ENCODE data around the gene APPL2. TPM values are rescaled to one million over a fixed set of nuclear protein-coding genes. Genes with fewer than 3 reads are reported as not detected.
A peak's percentile ranks its signal among the peaks of the same experiment; 100 is the strongest.
"Not testable (repeated sequence)": the region's sequence is repeated elsewhere in the genome, so short reads cannot be mapped to it uniquely, and the experiment has no call there.

The APPL2 gene
- total RNA-seq, 1 donor from 2014 or later, result 17.7 TPM

GRCh38 chr12:105253866-105254513 is 18.0 kb upstream of the APPL2 start:
- H3K36me3 ChIP-seq (ENCODE audit: insufficient read depth, low read length), result no peaks in the 10 kb centered on the region
- peak overlapping the region; percentile 97 for H3K27ac ChIP-seq (ENCODE audit: low read depth, low read length)
- peak overlapping the region; percentile 15 for H2AFZ ChIP-seq (ENCODE audit: low read depth, low read length)
- DNase-seq (ENCODE audit: low read depth) (peak; percentile 66), FAIRE-seq (peak; percentile 69)
- no peaks in the 10 kb centered on the region for H3K79me2 ChIP-seq (ENCODE audit: insufficient read depth, low read length)
- H3K4me2 ChIP-seq (ENCODE audit: low read length), result peak overlapping the region; percentile 79
- H3K4me3 ChIP-seq (ENCODE audit: insufficient read depth, low read depth, low read length), result peak overlapping the region; percentile 4
- H3K4me3 Mint-ChIP-seq (ENCODE audit: unreplicated experiment), result peak overlapping the region; percentile 6
- peaks cover 45% of the 10 kb centered on the region for H3K4me1 Mint-ChIP-seq (ENCODE audit: low read depth, unreplicated experiment)
- TF ChIP-seq CTCF (IDR thresholded peaks at IDR 0.05; ENCODE audit: insufficient read depth, low read depth, low read length) (no peak), EZH2 (IDR thresholded peaks at IDR 0.05; ENCODE audit: insufficient read depth, low read length) (no peak)
- peaks cover 47% of the 10 kb centered on the region for H3K4me1 ChIP-seq (ENCODE audit: insufficient read depth, low read length)
- H3K9me3 ChIP-seq (ENCODE audit: insufficient read depth, low read depth, low read length), result no peaks in the 10 kb centered on the region
- H3K9ac ChIP-seq (ENCODE audit: low read length), result peak overlapping the region; percentile 68
- H3K27ac Mint-ChIP-seq (ENCODE audit: unreplicated experiment), result peak overlapping the region; percentile 98
- H3K27me3 Mint-ChIP-seq (ENCODE audit: low read depth, unreplicated experiment), result no peaks in the 10 kb centered on the region
- no peaks in the 10 kb centered on the region for H3K36me3 Mint-ChIP-seq (ENCODE audit: low read depth, unreplicated experiment)
- H3K27me3 ChIP-seq (ENCODE audit: insufficient read depth, low read length), result no peaks in the 10 kb centered on the region
- peaks cover 2% of the 10 kb centered on the region for H3K9me3 Mint-ChIP-seq (ENCODE audit: unreplicated experiment)
- no peaks in the 10 kb centered on the region for H4K20me1 ChIP-seq (ENCODE audit: insufficient read depth, low read length)

GRCh38 chr12:105252901-105253300 is 16.9 kb upstream of the APPL2 start:
- H3K79me2 ChIP-seq (ENCODE audit: insufficient read depth, low read length), result no peaks in the 10 kb centered on the region
- no peak overlapping the region for H3K4me3 ChIP-seq (ENCODE audit: insufficient read depth, low read depth, low read length)
- H3K4me3 Mint-ChIP-seq (ENCODE audit: unreplicated experiment), result no peak overlapping the region
- H3K27me3 ChIP-seq (ENCODE audit: insufficient read depth, low read length), result no peaks in the 10 kb centered on the region
- H3K36me3 Mint-ChIP-seq (ENCODE audit: low read depth, unreplicated experiment), result no peaks in the 10 kb centered on the region
- DNase-seq (ENCODE audit: low read depth) (no peak), FAIRE-seq (no peak)
- peaks cover 41% of the 10 kb centered on the region for H3K4me1 Mint-ChIP-seq (ENCODE audit: low read depth, unreplicated experiment)
- no peaks in the 10 kb centered on the region for H3K9me3 ChIP-seq (ENCODE audit: insufficient read depth, low read depth, low read length)
- peaks cover 43% of the 10 kb centered on the region for H3K4me1 ChIP-seq (ENCODE audit: insufficient read depth, low read length)
- no peak overlapping the region for H3K4me2 ChIP-seq (ENCODE audit: low read length)
- no peaks in the 10 kb centered on the region for H3K36me3 ChIP-seq (ENCODE audit: insufficient read depth, low read length)
- H3K27me3 Mint-ChIP-seq (ENCODE audit: low read depth, unreplicated experiment), result no peaks in the 10 kb centered on the region
- H3K9ac ChIP-seq (ENCODE audit: low read length), result no peak overlapping the region
- no peaks in the 10 kb centered on the region for H4K20me1 ChIP-seq (ENCODE audit: insufficient read depth, low read length)
- no peak for TF ChIP-seq EZH2 (IDR thresholded peaks at IDR 0.05; ENCODE audit: insufficient read depth, low read length)
- no peak for TF ChIP-seq CTCF (IDR thresholded peaks at IDR 0.05; ENCODE audit: insufficient read depth, low read depth, low read length)
- H3K9me3 Mint-ChIP-seq (ENCODE audit: unreplicated experiment), result peaks cover 2% of the 10 kb centered on the region
- H3K27ac Mint-ChIP-seq (ENCODE audit: unreplicated experiment), result no peak overlapping the region
- H2AFZ ChIP-seq (ENCODE audit: low read depth, low read length), result no peak overlapping the region
- no peak overlapping the region for H3K27ac ChIP-seq (ENCODE audit: low read depth, low read length)

GRCh38 chr12:105245776-105246427 is 9.9 kb upstream of the APPL2 start:
- not testable (repeated sequence) for H3K27me3 ChIP-seq (ENCODE audit: insufficient read depth, low read length); H3K4me1 ChIP-seq (ENCODE audit: insufficient read depth, low read length); H3K4me1 Mint-ChIP-seq (ENCODE audit: low read depth, unreplicated experiment); H3K79me2 ChIP-seq (ENCODE audit: insufficient read depth, low read length); H3K27ac ChIP-seq (ENCODE audit: low read depth, low read length); H3K4me3 Mint-ChIP-seq (ENCODE audit: unreplicated experiment); H3K4me3 ChIP-seq (ENCODE audit: insufficient read depth, low read depth, low read length); H3K27ac Mint-ChIP-seq (ENCODE audit: unreplicated experiment); H3K9ac ChIP-seq (ENCODE audit: low read length); H3K4me2 ChIP-seq (ENCODE audit: low read length); H3K36me3 Mint-ChIP-seq (ENCODE audit: low read depth, unreplicated experiment); FAIRE-seq; H3K36me3 ChIP-seq (ENCODE audit: insufficient read depth, low read length); DNase-seq (ENCODE audit: low read depth); H3K9me3 ChIP-seq (ENCODE audit: insufficient read depth, low read depth, low read length); H2AFZ ChIP-seq (ENCODE audit: low read depth, low read length); H3K27me3 Mint-ChIP-seq (ENCODE audit: low read depth, unreplicated experiment); H4K20me1 ChIP-seq (ENCODE audit: insufficient read depth, low read length)
- H3K9me3 Mint-ChIP-seq (ENCODE audit: unreplicated experiment), result peaks cover 13% of the 10 kb centered on the region
